Right lobe of liver (tissue), 6 donors: ENCODE data around the gene LHFPL2. TPM values are rescaled to one million over a fixed set of nuclear protein-coding genes. Genes with fewer than 3 reads are reported as not detected.

Experiments used
- ATAC-seq, 4 donors: fragments of 200-7000 bp; cut with Tn5 transposase; one replicate each; pipeline ENCODE4 v1.9.1; 2020; ENCODE audit warnings: mild to moderate bottlenecking in 4 of 4, moderate library complexity in 4 of 4
- DNase-seq, 3 donors: peaks; one replicate each; pipeline ENCODE4 v3.0.0-alpha.2; 2020
- H3K27ac ChIP-seq, 3 donors: fragments of 200-600 bp; one replicate each; pipeline ENCODE4 v1.8.0; 2022
- H3K27me3 ChIP-seq, 2 donors: fragments of 200-600 bp; one replicate each; pipeline ENCODE4 v1.8.0; 2022
- H3K36me3 ChIP-seq, 4 donors: fragments of 200-600 bp; sonication (generic) in 1 of 4; one replicate each; pipeline versions ENCODE4 v1.5.1 to v1.8.0; 2017 to 2022; ENCODE audit warnings: control low read depth in 1 of 4
- H3K4me1 ChIP-seq, 4 donors: fragments of 200-600 bp; sonication (generic) in 1 of 4; one replicate each; pipeline versions ENCODE4 v1.5.1 to v1.8.0; 2017 to 2022; ENCODE audit warnings: control low read depth in 1 of 4
- H3K4me3 ChIP-seq, 3 donors: fragments of 200-600 bp; one replicate each; pipeline ENCODE4 v1.8.0; 2022
- H3K9me3 ChIP-seq, 4 donors: fragments of 200-600 bp; sonication (generic) in 1 of 4; one replicate each; pipeline versions ENCODE4 v1.5.1 to v1.8.0; 2017 to 2022; ENCODE audit warnings: control low read depth in 1 of 4
- POLR2A ChIP-seq: fragments of 450-650 bp; IDR thresholded peaks from one replicate; pipeline ENCODE4 v1.6.1; 2017; ENCODE audit warnings: antibody characterized with exemption, mild to moderate bottlenecking
- WGBS: methylation state at CpG from one replicate; pipeline ENCODE4 v1.1.6; 2018; ENCODE audit warnings: low coverage, low lambda C conversion rate; ENCODE audit not compliant: insufficient coverage; ENCODE audit errors: missing lambda C conversion rate; 5-methylcytosine and 5-hydroxymethylcytosine counted together
- intact Hi-C, 2 donors: fragments of 100-400 bp; cut with DNase I; formaldehyde crosslinking; loops; one replicate each; pipeline versions ENCODE4 v1.11.2 to v1.14.1; 2022
- total RNA-seq, 6 experiments: library from RNA; depleted of rRNA in 2 of 6; stranded (reverse); fragments of >200 nt in 2 of 6; fragmentation: NEBNext Ultra II Directional in 3 of 6; extraction: Animal tissue kit (Norgen Biotek cat#: 25700) in 3 of 6; gene quantifications; one replicate each; pipeline versions ENCODE4 v1.1.0 to v1.2.4, GENCODE V29; 2016 to 2023
- TF ChIP-seq, protein P1 (sequence below), 4 donors: fragments of 200-600 bp in 3 of 4; fragments of 450-650 bp in 1 of 4; IDR thresholded peaks; one replicate each; pipeline versions ENCODE4 v1.5.1 to v1.8.0; 2016 to 2022; ENCODE audit warnings: antibody characterized with exemption in 4 of 4, mild to moderate bottlenecking in 2 of 4
- donor health status: DM: no; HTN: yes; CAD: no.
- donor health status: DM: no; HTN: no; CAD: no.
- donor health status: DM: no; HTN: no; CAD: no.
- donor health status: DM: no; HTN: yes; CAD: no.
- donor health status: DM: no; HTN: yes; CAD: no.

LHFPL2 gene
- total RNA-seq, 6 experiments from 2014 or later = 2.6 to 11.8 (median 4.3) TPM

DNA sequence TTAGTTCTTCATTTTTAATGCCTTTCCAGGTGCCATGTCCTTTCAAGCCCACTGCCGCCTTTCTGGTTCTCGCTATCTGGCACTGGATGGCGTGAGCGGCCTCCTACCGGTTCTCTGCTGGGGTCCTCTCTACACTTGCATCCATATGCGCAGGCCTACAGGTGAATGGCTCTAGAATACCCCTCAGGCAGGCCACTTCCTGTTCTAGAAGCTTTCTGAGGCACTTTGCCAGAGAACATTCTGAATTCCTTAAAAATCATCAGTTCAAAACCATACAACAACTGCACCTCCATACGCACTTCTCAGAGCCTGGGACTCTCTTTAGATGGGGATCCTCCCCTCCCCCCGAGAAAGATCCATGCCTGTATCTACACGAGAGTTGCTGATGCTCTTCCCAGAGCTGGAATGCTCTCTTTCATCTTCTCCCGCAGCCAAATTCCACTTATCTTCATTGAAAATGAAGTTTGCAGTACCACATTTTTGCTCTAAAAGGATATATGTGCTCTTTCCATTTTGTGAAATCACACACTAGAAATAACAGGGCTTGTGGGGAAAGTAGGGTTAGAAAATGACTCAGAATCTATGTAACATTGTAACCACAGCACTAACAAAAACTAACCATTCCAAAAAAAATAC is 1.4 kb upstream of the LHFPL2 start:
- no peaks in the 10 kb centered on the region for H3K36me3 ChIP-seq
- no peak for DNase-seq
- peaks cover 0 to 12% (median 2%) of the 10 kb centered on the region in 4 donors for H3K4me1 ChIP-seq
- no peak for ATAC-seq
- WGBS = 81% methylated on average over 7 of the region's 10 CpGs
- intact Hi-C loops = no loop called here
- no peak overlapping the region for H3K4me3 ChIP-seq
- H3K27ac ChIP-seq = no peak overlapping the region
- peaks cover 0 to 5% of the 10 kb centered on the region in 2 donors for H3K27me3 ChIP-seq
- TF ChIP-seq POLR2A = no peak
- TF ChIP-seq, protein P1, sequence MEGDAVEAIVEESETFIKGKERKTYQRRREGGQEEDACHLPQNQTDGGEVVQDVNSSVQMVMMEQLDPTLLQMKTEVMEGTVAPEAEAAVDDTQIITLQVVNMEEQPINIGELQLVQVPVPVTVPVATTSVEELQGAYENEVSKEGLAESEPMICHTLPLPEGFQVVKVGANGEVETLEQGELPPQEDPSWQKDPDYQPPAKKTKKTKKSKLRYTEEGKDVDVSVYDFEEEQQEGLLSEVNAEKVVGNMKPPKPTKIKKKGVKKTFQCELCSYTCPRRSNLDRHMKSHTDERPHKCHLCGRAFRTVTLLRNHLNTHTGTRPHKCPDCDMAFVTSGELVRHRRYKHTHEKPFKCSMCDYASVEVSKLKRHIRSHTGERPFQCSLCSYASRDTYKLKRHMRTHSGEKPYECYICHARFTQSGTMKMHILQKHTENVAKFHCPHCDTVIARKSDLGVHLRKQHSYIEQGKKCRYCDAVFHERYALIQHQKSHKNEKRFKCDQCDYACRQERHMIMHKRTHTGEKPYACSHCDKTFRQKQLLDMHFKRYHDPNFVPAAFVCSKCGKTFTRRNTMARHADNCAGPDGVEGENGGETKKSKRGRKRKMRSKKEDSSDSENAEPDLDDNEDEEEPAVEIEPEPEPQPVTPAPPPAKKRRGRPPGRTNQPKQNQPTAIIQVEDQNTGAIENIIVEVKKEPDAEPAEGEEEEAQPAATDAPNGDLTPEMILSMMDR (IDR thresholded peaks at IDR 0.05) = no peak
- no peaks in the 10 kb centered on the region for H3K9me3 ChIP-seq

DNA sequence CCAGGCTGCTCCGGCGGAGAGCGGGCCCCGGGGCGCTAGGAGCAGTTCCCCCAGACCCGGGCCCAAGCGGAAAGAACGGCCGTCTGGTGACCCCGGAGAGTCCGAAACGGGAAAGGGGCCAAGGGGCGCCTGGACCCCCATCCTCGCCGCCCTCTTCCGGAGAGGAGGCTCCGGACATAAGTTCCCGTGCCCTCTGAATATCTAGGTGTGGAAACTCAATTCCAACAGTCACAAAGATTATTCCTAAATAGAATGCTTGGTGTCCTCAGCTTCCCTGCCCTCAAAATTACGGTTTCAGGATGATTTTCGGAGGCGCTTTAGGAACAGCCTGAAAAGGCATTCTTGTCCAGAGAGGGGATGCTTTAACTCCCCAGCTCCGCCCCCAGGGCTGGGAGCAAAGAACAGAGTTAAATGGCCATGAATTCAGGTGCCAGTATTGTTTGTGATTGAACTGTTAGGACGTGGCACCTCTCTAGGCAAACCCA is 681 bp upstream of the LHFPL2 start:
- intact Hi-C loops = no loop called here

DNA sequence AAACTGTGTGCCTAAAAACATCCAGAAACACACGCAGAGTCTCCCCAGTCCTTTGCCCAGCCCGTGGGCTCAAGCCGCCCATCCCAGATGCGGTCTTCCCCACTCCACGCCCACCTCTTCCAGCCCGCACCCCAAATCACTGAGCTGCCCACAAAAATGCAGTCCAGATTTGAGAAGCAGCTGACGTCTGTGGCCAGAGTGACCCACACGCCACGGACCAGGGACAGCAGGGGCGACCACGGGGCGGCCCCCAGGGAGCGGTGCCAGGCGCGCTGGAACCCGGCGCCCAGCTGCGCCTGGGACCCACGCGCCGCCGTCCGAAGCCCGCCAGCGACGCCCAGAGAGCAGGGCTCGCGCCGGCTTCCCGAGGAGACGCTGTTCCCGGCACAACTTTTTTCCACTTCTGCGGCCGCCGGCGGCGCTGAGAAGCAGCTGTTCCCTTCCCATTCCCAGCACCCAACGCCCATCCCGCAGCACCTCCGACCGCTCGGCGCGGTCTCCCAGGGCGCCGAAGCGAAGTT is 674 bp downstream of the LHFPL2 start:
- H3K9me3 ChIP-seq = no peaks in the 10 kb centered on the region
- intact Hi-C loops = no loop called here
- H3K36me3 ChIP-seq = no peaks in the 10 kb centered on the region
- peaks cover 0 to 12% (median 2%) of the 10 kb centered on the region in 4 donors for H3K4me1 ChIP-seq
- peak; percentile 54 to 69 (median 61) for DNase-seq
- 2% methylated on average over 6 of the region's 47 CpGs for WGBS
- peak overlapping the region; percentile 41 to 83 (median 45) for H3K27ac ChIP-seq
- ATAC-seq = peak; percentile 45 to 63 (median 56)
- TF ChIP-seq POLR2A = no peak
- TF ChIP-seq, protein P1 (IDR thresholded peaks at IDR 0.05) = peak in 2 of 4 donors; percentile 11 to 12
- H3K4me3 ChIP-seq = peak overlapping the region; percentile 53 to 62 (median 56)
- peaks cover 0 to 5% of the 10 kb centered on the region in 2 donors for H3K27me3 ChIP-seq

More for the DNA sequence above, 681 bp upstream of the LHFPL2 start:
- WGBS = 18% methylated on average over 20 of the region's 23 CpGs
- no peaks in the 10 kb centered on the region for H3K9me3 ChIP-seq
- peak in 1 of 4 donors; percentile 40 for ATAC-seq
- H3K4me3 ChIP-seq = peak overlapping the region; percentile 53 to 62 (median 56)
- peaks cover 0 to 5% of the 10 kb centered on the region in 2 donors for H3K27me3 ChIP-seq
- H3K27ac ChIP-seq = peak overlapping the region; percentile 44 to 83 (median 45)
- peak in 1 of 3 donors; percentile 48 for DNase-seq
- TF ChIP-seq, protein P1 (IDR thresholded peaks at IDR 0.05) = no peak
- TF ChIP-seq POLR2A = no peak
- H3K36me3 ChIP-seq = no peaks in the 10 kb centered on the region
- H3K4me1 ChIP-seq = peaks cover 0 to 12% (median 2%) of the 10 kb centered on the region in 4 donors

DNA sequence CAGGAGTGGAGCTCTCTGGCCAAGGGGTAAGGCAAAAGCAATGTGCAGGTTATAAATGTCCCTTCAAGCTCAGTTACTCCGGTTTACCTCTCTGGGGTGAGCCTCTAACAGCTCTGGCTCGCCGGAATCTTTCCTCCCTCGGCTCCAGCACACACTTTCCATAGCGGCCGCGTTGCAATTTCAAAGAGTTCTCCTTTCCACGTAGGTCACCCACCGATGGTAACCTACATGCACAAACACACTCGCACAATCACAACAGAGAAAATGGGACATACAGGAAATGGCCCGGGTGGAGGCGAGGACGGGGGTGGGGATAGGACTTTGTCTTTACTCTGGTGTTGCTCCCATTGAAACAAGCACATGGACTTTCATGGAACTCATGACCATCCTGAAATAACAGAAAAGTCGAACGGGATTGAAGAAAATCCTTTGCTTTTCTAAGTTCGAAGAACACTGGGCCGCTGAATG is 1.2 kb downstream of the LHFPL2 start:
- Histone ChIP-seq H3K4me3 (peak overlapping the region; percentile 53 to 62 (median 56)), H3K27ac (peak overlapping the region in 1 of 3 donors; percentile 83), H3K36me3 (no peaks in the 10 kb centered on the region), H3K9me3 (no peaks in the 10 kb centered on the region), H3K27me3 (peaks cover 0 to 5% of the 10 kb centered on the region in 2 donors), H3K4me1 (peaks cover 0 to 12% (median 2%) of the 10 kb centered on the region in 4 donors)
- ATAC-seq (peak in 2 of 4 donors; percentile 7 to 27), DNase-seq (peak in 1 of 3 donors; percentile 32)
- TF ChIP-seq POLR2A = no peak
- TF ChIP-seq, protein P1 (IDR thresholded peaks at IDR 0.05) = no peak
- WGBS = 3% methylated on average over 17 of the region's 17 CpGs
- intact Hi-C loops = no loop called here
